Osteoblast (primary cell): ENCODE results near the gene CDK7. TPM values are rescaled to one million over a fixed set of nuclear protein-coding genes. Genes with fewer than 3 reads are reported as not detected.

ENCODE experiments used
- DNase-seq: peaks from one replicate; pipeline ENCODE4 v3.0.0; 2011; ENCODE audit warnings: low spot score, mixed read lengths; ENCODE audit not compliant: insufficient read length; ENCODE audit errors: missing footprints
- H2AFZ ChIP-seq: 2 replicates; pipeline ENCODE4 v1.6.0; 2011; ENCODE audit warnings: mild to moderate bottlenecking, low read length
- H3K27ac ChIP-seq: 2 replicates; pipeline ENCODE4 v1.5.1; 2011; ENCODE audit warnings: mild to moderate bottlenecking, low read depth, low read length, moderate library complexity
- H3K27me3 ChIP-seq: 2 replicates; pipeline ENCODE4 v1.6.0; 2012; ENCODE audit warnings: mild to moderate bottlenecking, control low read depth, inconsistent platforms, low read length, moderate library complexity; ENCODE audit not compliant: insufficient read depth
- H3K36me3 ChIP-seq: 2 replicates; pipeline ENCODE4 v1.5.1; 2011; ENCODE audit warnings: mild to moderate bottlenecking, low read length, control low read depth, moderate library complexity; ENCODE audit not compliant: insufficient read depth
- H3K4me1 ChIP-seq: 2 replicates; pipeline ENCODE4 v1.5.1; 2011; ENCODE audit warnings: mild to moderate bottlenecking, low read length, control low read depth, moderate library complexity; ENCODE audit not compliant: insufficient read depth
- H3K4me2 ChIP-seq: 2 replicates; pipeline ENCODE4 v1.6.0; 2011; ENCODE audit warnings: mild to moderate bottlenecking, low read length; ENCODE audit not compliant: insufficient read depth
- H3K4me3 ChIP-seq: fragments of 200-600 bp; sonication (generic); 3 replicates; pipeline ENCODE4 v1.5.1; 2012; ENCODE audit warnings: mild to moderate bottlenecking, low read length, inconsistent platforms; ENCODE audit not compliant: insufficient read depth
- H3K79me2 ChIP-seq: 2 replicates; pipeline ENCODE4 v1.6.0; 2012; ENCODE audit warnings: mild to moderate bottlenecking, low read length, control low read depth, inconsistent platforms; ENCODE audit not compliant: insufficient read depth
- H3K9me3 ChIP-seq: 2 replicates; pipeline ENCODE4 v1.5.1; 2011; ENCODE audit warnings: low read depth, low read length, control low read depth
- H4K20me1 ChIP-seq: 2 replicates; pipeline ENCODE4 v1.6.0; 2012; ENCODE audit warnings: mild to moderate bottlenecking, low read length, control low read depth; ENCODE audit not compliant: insufficient read depth
- CTCF ChIP-seq: IDR thresholded peaks from 2 replicates; pipeline ENCODE4 v1.5.1; 2011; ENCODE audit warnings: mild to moderate bottlenecking, low read depth, low read length, moderate library complexity; ENCODE audit errors: extremely low read depth
- total RNA-seq: library from RNA; depleted of rRNA; stranded (reverse); fragments of >200 nt; gene quantifications from 2 replicates; pipeline ENCODE4 v1.2.3, GENCODE V29; 2012

CDK7 gene
- total RNA-seq, 1 donor = 44.5 TPM

- Histone ChIP-seq H3K79me2 (no peaks in the 10 kb centered on the region), H3K9me3 (no peaks in the 10 kb centered on the region), H2AFZ (no peak overlapping the region), H3K4me2 (no peak overlapping the region), H3K4me3 (no peak overlapping the region), H4K20me1 (no peaks in the 10 kb centered on the region), H3K27ac (no peak overlapping the region), H3K36me3 (no peaks in the 10 kb centered on the region), H3K27me3 (no peaks in the 10 kb centered on the region), H3K4me1 (no peaks in the 10 kb centered on the region)
- no peak for DNase-seq
- TF ChIP-seq CTCF = no peak
Observed at GRCh38 chr5:69211200-69211599, 23.5 kb upstream of the CDK7 start.

- Histone ChIP-seq H3K36me3 (no peaks in the 10 kb centered on the region), H2AFZ (no peak overlapping the region), H4K20me1 (no peaks in the 10 kb centered on the region), H3K4me3 (no peak overlapping the region), H3K79me2 (no peaks in the 10 kb centered on the region), H3K27ac (no peak overlapping the region), H3K4me2 (no peak overlapping the region), H3K4me1 (peaks cover 1% of the 10 kb centered on the region), H3K27me3 (no peaks in the 10 kb centered on the region), H3K9me3 (no peaks in the 10 kb centered on the region)
- no peak for DNase-seq
- no peak for TF ChIP-seq CTCF
Observed at GRCh38 chr5:69212022-69212421, 22.7 kb upstream of the CDK7 start.

- Histone ChIP-seq H2AFZ (no peak overlapping the region), H3K27ac (no peak overlapping the region), H4K20me1 (no peaks in the 10 kb centered on the region), H3K4me1 (peaks cover 4% of the 10 kb centered on the region), H3K9me3 (no peaks in the 10 kb centered on the region), H3K36me3 (no peaks in the 10 kb centered on the region), H3K27me3 (no peaks in the 10 kb centered on the region), H3K4me2 (no peak overlapping the region), H3K4me3 (no peak overlapping the region), H3K79me2 (peaks cover 10% of the 10 kb centered on the region)
- TF ChIP-seq CTCF = no peak
- DNase-seq = no peak
Observed at GRCh38 chr5:69213513-69214215, 21.0 kb upstream of the CDK7 start.

- Histone ChIP-seq H3K9me3 (no peaks in the 10 kb centered on the region), H3K4me1 (peaks cover 4% of the 10 kb centered on the region), H4K20me1 (no peaks in the 10 kb centered on the region), H2AFZ (peak overlapping the region; percentile 94), H3K4me3 (peak overlapping the region; percentile 97), H3K4me2 (peak overlapping the region; percentile 98), H3K27ac (peak overlapping the region; percentile 48), H3K27me3 (no peaks in the 10 kb centered on the region), H3K79me2 (peaks cover 32% of the 10 kb centered on the region), H3K36me3 (no peaks in the 10 kb centered on the region)
- DNase-seq = no peak
- TF ChIP-seq CTCF = no peak
Observed at GRCh38 chr5:69217151-69217511, 17.6 kb upstream of the CDK7 start.
